NCI-H82 treated with DMSO at 0.1 percent for 48 hours (cell line): ENCODE results near the gene CD300H.

Experiments used
- DNase-seq: peaks from one replicate; lab custom pipeline; 2025; ENCODE audit not compliant: unreplicated experiment; lab: John Stamatoyannopoulos, UW

Gene CD300H

DNA sequence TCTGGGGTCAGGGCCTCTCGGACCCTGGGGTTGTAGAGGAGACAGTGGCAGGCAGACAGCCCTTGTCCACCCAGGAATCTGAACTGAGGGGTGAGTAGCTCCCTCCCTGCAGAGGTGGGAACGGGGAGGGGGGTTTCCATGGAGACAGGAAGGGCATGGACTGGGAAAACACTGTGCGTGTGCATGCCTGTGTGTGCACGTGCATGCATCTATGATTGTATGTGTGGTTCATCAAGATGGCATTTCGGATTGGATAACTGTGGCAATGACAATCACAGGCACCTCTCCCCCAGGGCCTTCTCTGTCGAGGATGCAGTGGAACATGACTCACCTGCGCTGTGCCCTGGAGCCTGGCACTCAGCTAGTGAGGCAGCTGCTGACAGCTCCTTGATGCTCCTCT lies 15.3 kb downstream of the CD300H start:
- no peak for DNase-seq

DNA sequence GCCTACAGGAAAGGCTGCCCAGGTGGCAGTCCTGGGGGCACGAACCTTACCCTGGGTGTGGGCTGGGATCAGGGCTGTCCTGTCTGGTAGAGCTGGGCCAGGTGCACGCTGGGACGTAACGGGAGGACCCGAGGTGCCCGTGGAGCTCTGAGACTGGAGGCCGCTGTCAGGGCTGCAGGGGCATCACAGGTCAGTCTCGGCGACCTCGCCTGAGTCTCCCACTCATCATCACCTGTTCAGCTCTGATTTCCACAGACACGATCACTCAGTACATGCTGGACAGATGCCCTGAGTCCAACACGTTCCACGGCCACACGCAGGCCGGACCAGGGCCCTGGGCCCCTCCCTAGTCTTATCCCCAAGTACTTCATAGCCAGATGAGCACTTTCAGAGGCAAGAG lies 16.7 kb downstream of the CD300H start:
- no peak for DNase-seq

DNA sequence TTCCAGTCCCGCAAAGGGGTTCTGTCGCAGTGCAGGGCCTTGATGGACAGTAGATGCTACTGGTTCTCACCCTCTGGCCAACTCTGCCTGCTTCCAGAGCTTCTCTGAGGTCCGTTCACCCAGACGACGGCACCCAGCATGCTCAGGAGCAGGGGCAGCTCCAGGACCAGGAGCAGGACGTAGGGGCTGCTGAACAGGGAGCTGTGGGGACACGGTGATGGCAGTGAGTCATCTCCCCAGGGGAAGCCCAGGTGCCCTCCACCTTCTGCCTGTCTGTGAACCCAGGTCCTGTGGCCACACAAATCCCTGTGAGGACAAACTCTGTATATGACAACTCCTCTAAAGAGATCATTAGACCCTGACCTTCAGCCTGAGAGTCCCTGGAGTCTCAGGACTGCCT lies 18.0 kb downstream of the CD300H start:
- no peak for DNase-seq

DNA sequence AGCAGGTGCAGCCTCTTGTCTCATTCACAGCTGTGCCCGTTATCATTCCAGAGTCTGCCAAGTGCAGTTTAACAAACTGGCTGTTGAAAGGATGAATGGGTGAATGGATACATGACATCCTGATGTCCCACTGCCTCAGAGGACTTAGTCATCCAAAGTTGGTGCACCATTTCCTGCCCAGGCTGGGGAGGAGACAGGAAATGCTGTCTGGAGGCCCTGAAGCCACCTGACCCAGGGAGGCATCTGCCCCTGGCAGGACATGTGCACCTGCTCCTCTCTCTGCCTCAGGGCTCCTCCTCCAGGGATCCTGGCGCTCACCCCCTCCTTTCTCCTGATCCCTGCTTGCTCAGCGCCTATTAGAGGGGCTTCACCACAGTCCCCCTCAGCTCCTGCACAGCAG lies 19.6 kb downstream of the CD300H start:
- no peak for DNase-seq

DNA sequence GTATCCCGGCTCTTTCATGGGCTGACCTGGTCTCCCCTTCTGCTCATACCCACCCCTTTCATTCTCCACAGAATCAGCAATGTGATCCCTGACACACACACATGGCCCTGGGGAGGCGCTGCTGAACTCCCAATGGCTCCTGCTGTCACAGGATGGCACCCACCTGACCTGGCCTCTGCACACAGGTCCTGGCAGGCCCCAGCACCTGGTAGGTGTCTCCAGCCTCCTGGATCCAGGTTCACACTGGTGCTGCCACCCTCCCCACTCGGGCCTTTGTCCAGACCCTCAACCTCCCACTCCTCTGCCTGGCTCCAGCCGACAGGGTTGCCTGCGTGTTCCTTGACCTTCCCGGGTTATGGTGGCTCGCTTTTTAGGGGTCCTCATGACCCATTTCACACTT lies 20.0 kb downstream of the CD300H start:
- no peak for DNase-seq

DNA sequence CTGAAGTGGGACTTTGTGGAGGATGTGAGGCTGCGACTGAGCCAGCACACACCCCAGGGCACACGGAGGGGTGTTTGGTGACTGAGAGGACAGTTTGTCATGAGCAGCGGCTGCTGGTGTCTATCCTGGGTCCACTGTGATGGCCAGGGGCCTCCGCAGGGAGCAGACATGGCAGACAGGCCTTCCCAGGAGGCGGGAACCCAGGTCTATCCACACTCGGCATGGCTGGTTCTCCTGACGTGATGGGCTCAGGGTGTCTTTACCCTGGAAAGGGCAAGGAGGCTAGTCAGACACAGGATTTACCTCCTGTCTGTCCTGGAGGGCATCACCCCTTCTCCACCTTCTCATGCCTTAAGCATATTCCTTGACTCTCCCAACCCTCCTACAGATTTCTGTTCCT lies 20.7 kb downstream of the CD300H start:
- DNase-seq: no peak

DNA sequence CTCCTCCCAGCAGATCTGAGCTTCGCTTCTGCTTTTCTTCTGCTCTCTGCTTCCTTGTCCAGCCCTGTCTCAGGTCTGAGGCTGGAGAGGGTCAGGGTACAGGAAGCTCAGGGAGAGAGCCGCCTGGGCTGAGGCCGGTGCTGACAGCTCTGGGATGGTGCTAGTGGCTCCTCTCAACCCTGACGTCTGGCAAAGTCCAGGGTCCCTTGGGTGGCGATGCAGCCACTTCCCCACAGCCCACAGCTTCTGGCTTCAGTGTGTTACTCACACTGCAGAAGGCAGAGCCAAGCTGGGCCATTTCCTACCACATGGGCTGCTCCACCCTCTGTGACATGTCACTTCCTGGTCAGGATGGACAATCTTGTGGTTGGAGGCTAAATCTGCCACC lies 21.5 kb downstream of the CD300H start, which contains the start of gene CD300C:
Gene CD300C (minus strand): TSS at position 273 of the 388 bp plus-strand sequence. CDS start 333 bp downstream, outside the sequence.
- no peak for DNase-seq

DNA sequence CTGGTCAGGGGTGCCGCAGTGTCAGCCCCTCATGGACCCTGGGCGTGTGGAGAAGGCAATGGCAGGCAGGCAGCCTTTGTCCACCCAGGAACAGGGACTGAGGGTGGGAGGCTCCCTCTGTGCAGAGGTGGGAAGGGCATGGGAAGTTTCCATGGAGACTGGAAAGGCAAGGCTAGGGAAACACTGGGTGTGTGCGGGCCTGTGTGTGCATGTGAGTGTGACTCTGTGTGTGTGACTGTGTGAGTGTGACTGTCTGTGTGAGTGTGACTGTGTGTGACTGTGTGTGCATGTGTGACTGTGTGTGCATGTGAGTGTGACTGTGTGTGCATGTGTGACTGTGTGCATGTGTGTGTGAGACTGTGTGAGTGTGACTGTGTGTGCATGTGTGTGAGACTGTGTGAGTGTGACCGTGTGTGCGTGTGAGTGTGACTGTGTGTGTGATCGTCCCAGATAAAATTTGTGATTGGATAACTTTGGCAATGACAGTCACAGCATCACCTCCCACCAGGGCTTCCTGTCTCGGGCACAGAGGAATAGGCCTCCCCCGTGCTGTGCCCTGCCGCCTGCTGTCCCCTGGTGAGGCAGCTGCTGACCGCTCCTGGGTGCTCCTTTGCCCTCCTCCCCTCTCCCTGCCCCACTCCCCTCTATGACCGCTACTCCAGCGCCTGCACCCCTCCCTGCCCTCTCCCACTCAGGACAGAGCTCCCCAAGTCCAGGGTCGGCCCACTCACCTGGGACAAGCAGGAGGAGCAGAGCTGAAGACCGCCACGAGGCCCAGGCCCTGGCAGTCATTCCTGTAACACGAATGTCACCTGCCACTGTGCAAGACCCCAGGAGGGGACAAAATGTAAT lies 22.1 kb downstream of the CD300H start:
- DNase-seq: no peak

DNA sequence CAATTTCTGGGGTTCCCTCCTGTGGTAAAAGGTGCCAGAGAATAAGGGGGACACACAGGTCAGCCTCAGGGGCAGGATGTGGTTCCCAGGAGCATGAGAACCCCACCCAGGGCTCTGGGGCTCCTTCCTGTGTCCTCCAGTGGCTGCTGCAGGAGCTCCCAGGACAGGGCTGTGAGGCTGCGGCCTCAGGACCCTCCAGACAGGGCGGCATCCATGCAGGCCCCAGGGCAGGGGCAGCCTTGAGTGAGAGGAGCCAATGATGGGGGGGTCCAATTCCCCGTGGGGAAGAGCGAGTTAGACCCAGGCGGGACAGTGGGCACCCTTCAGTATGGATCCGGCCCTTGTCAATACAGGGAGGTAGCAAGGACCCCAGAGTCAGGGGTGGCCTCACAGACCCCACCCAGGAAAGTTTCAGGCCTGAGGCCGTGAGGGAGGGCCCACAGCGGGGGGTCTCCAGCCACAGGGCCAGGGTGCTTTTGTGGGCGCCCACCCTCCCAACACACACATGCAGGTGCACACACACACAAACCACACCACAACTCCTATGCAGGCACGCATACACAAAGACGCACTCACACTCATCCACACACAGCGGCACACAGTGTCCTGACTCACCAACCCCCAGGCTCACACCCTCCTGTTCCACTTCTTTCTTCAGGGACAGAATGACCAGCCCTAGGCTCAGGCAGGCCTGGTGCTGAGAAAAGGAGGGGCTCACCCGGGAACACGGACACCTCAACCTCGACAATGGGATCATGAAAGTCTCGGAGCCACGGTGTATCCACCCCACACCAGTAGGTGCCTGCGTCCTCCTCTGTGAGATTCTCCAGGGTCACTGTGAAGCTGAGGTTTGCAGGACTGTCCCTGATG lies 23.2 kb downstream of the CD300H start:
- no peak for DNase-seq

DNA sequence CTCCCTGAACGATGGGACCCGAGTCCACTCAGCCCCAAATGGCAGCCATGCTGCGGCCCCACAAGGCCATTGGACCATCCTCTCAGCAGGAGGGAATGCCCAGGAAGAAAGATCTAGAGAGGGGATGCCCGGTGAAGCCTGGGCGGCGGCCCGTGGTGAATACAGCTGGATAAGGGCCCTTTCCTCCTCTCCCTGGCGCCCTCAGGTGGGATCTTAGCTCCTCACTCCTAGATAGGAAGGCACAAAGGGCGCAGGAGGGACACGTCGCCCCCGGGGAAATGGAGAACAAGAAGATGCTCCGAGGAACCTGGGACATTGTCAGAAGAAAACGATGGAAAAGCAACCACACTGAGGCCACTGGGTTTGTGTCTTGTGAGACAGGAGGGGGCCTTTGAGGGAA lies 23.9 kb downstream of the CD300H start:
- no peak for DNase-seq

DNA sequence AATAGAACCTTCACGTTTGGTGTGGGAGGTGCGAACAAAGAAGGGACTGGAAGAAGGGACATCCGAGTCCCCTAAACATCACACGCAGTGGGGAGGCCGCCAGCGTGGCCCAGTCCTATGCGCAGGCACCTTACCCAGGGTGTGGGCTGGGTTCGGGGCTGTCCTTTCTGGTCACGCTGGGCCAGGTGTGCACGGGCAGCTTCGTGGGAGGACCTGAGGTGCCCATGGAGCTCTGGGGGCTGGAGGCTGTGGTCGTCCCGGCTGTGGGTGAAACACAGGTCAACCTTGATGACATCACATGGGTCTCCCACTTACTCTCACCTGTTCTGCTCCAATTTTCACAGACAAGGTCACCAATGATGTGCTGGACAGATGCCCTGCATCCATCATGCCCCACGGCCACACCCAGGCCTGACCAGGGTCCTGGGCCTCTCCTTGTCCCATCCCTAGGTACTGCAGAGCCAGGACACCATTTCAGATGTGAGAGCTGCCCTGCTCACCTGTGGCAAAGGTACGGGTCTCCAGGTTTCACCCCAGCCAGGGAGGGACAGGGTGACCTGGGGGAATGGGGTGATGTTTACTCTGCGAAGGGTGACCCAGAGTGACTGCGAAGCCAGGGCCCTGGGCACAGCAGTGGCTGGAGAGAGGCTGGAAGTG lies 24.5 kb downstream of the CD300H start:
- DNase-seq: no peak

DNA sequence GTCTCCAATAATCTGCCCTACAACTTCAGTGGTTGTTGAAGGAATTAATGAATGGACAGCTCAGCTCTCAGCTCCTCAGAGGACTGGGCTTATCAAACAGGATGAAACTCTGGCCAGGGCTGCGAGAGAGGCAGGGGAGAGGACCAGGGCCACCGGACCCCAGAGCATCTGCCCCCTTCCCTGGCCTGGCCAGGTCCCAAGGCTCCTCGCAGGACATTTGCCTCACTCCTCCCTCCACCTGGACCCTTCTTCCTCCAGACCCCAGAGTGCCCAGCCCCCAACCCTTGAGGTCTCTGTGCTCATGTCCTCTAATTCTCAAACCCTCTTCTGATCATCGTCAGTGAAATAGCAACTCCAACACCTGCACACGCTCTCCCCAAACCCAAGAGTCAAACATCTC lies 25.1 kb downstream of the CD300H start:
- no peak for DNase-seq

DNA sequence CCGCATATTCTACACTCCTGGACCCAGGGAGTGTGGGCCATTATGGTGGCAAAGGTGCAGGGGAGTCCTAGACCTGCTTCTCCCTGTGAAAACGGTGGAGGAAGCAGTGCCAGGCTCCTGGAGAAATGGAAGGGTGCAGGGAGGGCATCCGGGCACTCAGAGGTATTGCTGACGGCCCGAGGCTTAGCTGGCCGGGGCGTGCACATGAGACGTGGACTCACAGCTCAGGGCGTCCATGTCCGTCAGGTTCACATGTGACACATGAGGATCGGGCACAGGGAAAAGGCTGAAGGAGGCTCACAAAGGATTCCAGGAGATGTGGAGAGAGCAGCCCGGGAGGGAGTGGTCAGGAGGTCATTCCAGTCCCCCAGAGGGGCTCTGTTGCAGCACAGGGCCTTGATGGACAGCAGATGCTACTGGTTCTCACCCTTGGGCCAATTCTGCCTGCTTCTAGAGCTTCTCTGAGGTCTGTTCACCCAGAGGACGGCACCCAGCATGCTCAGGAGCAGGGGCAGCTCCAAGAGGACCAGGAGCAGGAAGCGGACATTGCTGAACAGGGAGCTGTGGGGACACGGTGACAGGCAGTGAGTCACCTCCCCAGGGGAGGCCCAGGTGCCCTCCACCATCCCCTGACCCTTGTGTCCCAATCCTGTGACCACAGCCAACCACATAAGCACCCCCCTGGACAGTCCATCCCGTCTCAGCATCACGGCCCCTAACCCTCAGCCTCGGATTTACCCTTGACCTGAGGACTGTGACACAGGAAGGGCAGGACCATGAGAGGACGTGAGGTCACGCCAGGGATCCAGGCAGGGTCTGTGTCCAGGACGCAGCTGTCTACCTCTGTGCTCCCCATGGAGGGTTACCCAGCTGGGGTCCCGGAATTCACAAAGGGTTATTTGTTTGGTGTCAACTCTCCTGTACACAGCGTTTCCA lies 25.9 kb downstream of the CD300H start:
- DNase-seq: no peak

DNA sequence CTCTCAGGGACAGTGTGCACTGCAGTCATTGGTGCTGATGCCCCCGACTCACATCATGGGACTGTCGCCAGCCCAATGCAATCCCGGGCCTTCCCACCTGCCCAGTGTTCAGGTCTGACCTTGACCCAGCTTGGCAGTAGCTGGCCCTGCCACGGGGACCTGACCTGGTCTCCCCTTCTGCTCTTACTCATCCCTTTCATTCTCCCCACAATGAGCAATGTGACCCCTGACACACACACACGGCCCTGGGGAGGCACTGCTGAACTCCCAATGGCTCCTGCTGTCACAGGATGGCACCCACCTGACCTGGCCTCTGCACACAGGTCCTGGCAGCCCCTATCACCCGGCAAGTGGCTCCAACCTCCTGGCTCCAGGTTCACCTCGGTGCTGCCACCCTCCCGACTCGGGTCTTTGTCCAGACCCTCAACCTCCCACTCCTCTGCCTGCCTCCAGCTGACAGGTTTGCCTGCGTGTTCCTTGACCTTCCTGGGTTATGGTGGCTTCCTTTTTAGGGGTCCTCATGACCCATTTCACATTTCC lies 28.0 kb downstream of the CD300H start:
- DNase-seq: no peak

DNA sequence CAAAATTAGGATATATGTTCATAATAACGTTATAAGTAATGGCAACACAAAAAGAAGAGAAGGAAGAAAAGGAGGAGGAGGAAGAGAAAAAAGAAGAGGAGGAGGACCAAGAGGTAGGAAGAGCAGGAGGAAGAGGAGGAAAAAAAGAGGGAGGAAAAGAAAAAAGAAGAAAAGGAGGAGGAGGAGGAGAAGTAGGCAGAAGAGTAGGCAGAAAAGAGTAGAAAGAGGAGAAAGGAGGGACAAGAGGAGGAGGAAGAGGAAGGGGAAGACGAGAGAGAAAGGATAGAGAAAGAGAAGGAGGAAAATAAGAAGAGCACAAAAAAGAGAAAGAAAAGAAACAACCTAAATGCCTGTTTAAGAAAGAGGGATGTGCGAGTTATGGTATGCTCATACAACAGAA lies 30.4 kb downstream of the CD300H start:
- DNase-seq: no peak

DNA sequence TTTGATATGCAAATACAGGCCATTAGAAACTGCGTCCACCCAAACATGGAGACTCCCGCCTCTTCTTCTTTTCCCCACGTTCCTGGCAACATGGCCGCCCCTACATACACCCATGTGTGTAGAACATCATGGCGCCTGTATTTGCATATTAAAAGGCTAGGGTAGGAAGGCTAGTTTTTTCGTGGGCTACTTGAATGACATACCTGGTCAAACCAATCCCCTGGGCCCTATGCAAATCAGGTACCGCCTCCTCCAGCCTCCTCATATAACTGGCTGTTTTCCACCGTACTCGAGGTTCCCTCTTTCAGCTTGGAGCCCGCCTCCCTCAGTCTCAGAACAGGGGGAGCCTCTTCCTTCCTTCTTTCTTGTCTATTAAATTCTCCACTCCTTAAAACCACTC lies 35.2 kb downstream of the CD300H start:
- no peak for DNase-seq

DNA sequence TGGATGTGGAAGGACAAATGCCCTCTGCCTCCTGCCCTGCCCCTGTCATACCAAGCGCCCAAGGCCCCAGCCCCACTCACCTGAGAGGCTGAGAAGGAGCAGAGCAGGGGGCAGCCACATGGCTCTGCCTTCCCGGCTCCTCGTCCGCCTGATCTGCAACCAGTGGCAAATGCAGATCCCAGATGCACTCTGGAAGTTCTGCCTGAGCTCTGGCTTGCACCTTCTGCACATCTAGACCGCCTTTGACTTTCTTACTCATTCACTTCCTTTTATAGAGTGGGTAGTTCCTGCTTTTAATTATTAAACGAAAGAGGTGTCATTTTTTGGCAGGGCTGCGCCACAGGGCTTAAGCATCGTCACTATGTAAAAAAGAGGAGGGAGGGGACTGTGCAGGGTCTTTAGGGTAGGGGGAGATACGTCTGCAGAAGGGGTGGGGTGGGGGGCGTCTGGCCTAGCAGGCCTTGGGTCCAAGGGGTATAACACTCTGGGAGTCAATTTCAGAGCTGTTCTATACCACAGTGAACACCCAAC lies 36.0 kb downstream of the CD300H start, which contains the start of gene CD300LB:
Gene CD300LB (minus strand): TSS at position 245 of the 531 bp plus-strand sequence. CDS start 125 bp downstream, at position 120.
- DNase-seq: no peak

DNA sequence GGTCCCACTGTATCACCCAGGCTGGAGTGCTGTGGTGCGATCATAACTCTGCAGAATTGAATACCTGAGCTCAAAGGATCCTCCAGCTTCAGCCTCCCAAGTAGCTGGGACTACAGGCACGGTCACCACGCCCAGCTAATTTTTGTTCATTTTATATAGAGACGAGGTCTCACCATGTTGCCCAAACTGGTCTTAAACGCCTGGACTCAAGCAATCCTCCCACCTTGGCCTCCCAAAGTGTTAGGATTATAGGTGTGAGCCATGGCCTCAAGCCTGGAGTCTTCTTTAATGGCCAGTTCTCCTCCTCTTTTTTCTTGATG lies 36.5 kb downstream of the CD300H start:
- DNase-seq: no peak

DNA sequence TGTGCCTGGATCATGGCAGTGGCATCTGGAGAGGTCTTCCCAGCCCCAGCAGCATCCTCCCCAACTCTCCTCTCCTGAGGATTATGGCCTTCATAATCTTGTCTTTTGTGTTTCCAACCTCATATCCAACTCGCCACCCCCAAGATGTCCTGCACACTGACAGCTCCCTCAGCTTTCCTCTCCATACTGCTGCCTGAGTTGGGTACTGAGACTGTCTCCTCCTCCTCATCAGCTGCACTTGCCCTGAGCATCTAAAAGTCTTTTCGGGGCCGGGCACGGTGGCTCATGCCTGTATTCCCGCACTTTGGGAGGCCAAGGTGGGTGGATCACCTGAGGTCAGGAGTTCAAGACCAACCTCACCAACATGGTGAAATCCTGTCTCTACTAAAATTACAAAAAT lies 38.1 kb downstream of the CD300H start:
- no peak for DNase-seq
